ENCODE measurements around the gene OR6J1.
"Not testable (repeated sequence)": the region's sequence is repeated elsewhere in the genome, so short reads cannot be mapped to it uniquely, and the experiment has no call there.

OR6J1 gene

DNA sequence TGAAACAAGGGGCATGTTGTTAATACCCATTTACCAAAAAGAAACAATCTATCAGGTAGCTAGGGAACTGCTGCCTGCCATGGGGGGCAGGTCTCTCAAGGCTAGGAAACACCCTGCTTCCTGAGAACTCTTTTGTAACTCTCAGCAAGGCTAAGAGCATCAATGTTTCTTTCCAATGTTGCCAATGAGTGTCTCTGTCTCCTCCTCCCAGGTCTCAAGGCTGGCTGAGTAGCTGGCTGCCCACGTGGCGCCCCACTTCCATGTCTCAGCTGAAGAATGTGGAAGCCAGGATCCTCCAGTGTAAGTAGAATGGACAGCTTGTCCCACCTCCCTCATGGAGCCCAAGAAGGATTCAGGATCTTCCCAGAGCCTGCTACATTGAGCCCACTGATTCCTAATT lies 42.7 kb downstream of the OR6J1 start:
- no peak for DNase-seq

DNA sequence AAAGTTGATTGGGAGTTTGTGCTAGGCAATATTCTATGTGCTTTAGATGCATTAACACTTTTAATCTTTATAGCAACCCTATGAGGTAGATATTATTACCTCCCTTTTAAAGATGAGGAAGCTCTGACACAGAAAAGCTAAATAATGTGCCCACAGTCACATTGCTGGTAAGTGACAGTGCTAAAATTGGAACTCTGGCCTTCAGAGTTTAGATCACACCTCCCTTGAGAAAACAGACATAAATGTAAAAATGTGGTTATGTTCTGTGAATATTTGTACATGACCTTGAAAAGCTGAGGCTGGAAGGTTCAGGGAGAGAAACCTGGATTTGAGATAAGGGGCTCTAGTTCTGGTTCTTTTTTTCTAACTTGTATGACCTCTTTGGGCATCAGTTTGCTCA lies 44.1 kb downstream of the OR6J1 start:
- no peak for DNase-seq

DNA sequence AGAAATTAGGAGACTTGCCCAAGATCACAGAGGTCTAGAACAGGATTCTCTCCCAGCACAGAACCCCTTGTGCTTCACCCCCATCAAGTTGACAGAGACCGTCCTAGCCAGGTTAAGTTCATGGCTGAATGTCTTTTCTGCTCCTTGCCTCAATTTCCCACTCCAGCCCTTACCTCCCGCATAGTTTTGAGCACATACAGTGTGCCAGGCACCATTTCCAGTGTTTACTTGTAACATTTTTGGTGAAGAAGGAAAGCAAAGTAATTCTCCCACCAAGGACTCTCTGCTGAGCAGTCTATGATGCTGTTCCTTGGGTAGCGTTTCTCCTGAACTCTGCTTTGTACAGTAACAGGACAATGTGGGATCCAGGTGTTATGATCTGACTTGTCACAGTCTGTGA lies 44.8 kb downstream of the OR6J1 start:
- DNase-seq, result no peak

DNA sequence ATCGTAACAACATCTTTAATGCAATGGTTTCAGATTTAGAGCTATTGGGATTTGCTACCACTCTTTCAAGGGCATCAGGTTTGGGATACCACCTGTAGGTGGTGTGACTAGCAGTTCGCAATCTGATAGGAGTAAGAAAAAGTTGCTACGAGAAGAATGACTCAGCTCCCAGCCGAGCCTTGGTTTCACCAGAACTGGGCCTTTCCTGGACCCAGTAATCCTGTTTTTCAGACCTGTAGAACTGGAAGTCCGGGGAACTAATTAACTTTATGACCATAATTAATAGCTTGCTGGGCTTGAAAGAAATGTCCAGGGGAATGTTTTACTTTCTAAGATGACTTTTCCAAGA lies 45.3 kb downstream of the OR6J1 start:
- DNase-seq, result peak; percentile 39

DNA sequence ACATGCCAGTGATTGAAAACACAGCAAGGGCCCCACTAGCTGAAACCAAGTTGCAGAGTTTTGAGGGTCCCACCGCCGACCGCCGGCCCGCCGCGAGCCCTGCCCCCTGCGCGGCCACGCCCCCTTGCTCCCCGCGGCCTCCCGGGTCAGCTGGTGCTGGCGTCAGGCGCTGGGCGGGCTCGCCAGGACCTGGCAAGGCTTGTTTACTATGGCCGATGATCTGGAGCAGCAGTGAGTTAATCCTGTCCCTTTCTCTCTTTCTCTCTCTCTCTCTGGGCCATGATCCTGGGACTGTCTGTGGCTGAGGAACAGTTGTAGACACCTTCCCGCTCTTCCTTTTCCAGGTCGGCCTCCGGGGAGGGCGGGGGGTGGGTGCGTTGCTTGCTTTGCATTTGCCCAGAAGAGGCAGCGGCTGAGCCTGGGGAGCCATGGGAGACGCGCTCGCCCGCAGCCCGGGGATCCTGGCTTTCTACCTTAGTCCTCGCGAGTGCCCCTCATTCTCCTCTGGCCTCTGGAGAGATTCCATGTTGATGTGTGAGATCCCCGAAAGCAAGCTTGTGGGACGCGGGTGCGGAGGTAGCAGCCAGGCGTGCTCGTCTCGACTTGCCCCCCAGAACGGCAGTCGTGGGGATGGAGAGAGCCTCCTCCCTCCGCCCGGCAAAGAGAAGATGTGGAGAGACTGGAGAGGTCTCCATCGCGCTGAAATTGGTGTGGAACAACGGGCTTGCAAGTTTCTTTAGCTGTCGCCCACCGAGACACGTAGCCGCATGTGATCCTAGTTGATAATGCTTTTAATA lies 45.9 kb downstream of the OR6J1 start, which contains the start of gene ABHD4:
Gene ABHD4 (plus strand): TSS at position 202 of the 797 bp plus-strand sequence. CDS start 7 bp downstream, at position 209.
- DNase-seq, result peak; percentile 45

DNA sequence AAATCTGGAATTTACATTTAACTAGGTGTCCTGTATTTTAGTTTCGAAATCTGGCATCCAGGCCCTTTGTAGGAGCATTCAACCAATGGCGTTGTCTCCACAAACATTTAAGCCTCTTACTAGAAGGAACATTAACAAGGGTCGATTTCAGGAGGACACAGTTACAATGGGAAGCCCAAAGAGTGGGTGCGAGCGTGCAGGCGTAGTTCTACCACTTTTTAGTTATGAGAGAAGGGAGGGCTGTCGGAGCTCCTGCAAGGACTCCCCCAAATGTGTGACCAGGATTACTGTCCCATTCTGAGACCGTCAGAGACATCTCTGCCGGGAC lies 46.4 kb downstream of the OR6J1 start:
- DNase-seq, result no peak

DNA sequence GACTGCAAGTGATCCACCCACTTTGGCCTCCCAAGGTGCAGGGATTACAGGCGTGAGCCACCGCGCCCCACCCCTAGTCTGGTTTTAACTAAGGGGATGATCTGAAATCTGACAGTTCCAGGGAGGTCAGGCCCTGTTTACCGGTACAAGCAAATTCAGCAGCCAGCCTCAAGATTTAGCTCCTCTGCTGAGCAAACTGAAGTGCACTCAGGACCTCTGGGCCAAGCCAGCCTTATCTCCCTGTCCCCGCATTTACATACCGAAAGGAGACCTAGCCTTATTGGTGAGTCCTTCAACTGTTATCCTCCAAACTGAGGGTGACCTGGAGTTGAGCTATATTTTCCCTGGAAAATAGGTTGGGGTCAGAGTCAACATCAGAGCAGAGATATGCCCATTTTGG lies 46.9 kb downstream of the OR6J1 start:
- DNase-seq, result no peak

DNA sequence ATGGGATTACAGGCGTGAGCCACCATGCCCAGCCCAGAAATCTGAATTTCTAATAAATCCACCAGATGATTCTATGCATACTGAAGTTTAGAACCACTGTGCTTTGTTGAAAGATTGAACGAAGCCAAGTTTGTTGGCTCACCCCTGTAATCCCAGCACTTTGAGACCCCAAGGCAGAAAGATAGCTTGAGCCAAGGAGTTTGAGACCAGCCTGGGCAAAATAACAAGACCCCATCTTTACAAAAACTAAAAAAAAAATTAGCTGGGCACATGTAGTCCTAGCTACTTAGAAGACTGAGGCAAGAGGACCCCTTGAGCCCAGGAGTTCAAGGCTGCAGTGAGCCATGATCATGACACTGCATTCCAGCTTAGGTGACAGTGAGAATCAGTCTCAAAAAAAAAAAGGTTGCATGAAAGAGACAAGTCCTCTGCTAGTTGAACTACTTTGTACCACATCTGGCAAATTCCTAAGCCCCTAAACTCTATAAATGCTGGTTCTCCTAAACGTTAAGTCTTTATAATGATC lies 47.7 kb downstream of the OR6J1 start:
- DNase-seq, result no peak

DNA sequence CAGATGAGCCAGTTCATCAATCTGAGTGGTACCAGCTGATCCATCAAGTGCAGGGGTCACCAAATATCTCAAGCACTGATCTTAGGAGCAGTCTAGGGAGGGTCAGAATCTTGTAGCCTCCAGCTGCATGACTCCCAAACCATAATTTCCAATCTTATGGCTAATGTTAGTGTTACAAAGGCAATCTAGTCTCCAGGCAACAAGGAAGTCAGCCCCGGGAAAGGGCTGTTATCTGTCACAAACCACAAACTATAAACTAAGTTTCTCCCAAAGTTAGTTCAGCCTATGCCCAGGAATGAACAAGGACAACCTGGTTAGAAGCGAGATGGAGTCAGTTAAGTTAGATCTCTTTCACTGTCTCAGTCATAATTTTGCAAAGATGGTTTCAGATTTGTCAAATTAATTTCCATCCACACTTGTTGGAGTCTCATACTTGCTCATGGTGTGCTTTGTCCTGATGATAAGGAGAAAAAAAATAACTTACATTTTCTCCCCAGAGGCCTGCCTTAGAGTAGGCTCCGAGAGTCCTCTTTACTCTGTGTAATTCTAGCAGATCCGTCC lies 49.9 kb downstream of the OR6J1 start:
- DNase-seq, result no peak

DNA sequence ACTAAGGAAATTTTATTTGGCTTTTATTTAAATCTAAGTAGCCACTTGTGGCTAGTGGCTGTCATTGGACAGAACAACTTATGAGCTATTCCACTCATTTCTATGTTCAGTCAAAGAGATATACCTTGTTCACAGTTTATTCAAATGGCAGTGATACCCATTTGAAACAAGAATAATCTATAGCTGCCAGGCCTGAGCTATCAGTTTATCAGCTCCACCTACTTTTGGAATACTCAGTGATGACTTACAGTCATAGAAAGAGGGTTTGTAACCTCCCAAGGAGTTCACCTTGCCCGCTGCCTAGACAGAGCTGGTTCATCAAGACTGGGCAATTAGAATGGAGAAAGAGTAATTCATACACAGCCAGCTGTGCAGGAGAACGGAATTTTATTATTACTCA lies 50.6 kb downstream of the OR6J1 start:
- DNase-seq, result no peak

DNA sequence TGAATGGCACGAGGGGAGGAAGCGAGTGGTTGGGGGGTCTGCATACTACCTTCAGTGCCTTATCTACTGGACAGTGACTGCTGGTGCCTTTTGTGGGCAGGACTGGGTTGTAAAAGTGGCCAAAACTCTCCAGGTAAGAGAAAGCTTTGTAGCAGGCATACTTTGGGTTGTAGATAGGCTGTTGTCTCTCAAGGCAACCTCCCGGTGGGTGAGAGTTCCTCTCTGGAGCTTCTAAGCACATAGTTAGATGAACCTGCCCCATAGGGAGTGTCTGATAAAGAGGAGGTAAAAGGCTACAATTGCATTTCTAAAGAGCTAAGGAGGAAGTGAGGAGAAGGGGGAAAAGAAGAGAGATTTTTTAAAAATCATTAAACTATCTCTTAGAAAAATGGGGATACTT lies 51.0 kb downstream of the OR6J1 start:
- DNase-seq, result no peak

DNA sequence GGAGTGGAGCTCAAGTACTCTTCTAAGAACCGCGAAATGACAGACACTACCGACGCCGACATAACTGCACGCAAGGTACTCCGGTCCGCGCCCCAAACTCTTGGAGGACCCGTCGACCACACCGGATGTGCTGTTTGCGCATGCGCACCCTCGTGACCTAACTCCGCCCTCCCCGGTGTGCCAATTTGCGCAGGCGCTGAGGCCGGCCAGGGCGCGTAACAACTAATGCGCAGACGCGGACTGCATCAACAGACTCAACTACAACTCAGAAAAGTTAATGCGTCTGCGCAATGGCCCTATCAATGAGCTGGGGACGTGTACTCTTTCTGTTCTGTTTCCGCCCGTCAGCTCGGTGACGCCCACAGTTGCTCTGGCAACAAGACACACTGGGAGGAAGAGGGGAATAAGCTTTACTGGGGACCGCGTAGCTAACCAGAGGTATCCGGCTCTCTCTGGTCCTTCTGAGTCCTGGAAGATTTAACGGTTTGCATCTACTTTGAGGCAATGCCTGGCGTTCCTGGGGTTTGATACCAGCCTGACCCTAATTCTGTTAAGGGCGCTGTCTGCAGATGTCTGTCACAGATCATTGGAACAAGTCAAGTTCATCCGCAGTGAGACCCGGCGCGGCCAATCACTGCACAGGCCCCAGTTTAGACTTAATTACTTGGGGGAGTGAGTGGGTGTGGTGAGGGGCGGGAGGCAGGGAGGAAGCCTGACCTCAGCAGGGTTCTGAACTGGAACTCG lies 54.9 kb downstream of the OR6J1 start, which contains the start of gene DAD1:
Gene DAD1 (minus strand): TSS at position 129 of the 744 bp plus-strand sequence. CDS start 67 bp downstream, at position 62.
- DNase-seq, result peak; percentile 99

DNA sequence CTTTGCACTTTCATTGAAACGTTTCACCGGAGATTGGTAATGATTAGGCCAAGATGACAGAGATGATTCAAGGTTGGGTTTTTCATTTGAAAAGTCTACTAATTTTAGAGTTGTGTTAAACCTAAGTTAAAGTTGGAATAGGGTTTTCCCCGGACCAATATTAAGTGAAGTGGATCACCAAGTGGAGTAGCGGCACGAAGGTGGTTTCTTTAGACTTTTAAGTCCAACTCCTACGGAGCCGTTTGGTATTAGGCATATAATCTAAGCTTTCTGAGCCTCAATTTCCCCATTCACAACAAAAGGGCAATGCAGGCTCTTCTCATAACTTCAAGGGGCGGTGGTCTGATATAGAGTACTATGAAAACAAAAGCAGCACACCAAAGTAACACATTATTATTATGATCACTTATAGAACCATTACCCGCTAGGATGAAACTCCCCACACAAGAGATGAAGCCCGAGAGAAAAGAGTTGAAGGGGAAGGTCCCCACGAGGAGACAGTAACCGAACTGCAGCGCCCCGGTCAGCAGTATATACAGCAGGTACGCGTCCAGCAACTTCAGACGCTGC lies 55.5 kb downstream of the OR6J1 start:
- no peak for DNase-seq

DNA sequence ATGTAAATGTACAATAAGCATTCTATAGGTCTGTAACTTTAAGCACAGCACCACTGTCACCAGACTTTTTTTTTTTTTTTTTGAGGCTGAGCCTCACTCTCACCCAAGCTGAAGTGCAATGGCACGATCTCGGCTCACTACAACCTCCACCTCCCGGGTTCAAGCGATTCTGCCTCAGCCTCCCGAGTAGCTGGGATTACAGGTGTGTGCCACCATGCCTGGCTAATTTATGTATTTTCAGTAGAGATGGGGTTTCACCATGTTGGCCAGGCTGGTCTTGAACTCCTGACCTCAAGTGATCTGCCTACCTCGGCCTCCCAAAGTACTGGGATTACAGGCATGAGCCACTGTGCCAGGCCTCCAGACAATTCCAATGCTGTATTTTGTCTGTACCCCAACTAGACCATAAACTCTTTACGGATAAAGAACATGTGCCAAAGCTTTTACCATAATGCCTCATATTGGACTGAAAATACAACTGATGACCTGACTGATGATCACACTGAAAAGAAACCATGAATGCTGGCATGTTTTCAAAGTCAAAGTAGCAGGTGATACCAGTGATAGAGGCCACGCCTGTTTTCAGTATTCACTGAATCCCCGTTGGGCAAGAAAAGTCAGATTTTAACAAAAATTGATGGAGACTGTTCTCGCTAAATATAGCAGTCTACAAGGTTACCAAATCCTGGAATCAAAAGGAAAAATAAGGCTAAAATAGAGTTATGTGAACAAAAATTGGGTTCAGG lies 56.3 kb downstream of the OR6J1 start:
- not testable (repeated sequence) for DNase-seq

DNA sequence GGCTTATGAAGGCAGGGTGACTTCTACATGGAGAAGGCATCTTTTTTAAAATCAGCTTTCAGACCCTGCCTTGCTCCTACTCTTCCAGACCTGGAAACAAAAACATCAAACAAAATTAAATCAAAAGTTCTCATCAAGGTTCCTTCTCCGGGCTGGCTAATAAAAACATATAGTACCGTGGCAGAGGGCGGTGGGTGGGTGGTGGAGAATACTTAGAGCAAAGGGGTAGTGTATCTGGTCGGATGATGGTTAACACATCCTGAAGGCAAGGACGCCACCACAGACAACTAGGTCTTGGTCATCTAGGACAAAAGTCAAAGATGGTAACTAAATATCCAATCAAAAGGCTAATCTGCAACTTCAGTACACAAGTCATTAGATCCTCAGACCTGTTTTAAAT lies 56.9 kb downstream of the OR6J1 start:
- no peak for DNase-seq

DNA sequence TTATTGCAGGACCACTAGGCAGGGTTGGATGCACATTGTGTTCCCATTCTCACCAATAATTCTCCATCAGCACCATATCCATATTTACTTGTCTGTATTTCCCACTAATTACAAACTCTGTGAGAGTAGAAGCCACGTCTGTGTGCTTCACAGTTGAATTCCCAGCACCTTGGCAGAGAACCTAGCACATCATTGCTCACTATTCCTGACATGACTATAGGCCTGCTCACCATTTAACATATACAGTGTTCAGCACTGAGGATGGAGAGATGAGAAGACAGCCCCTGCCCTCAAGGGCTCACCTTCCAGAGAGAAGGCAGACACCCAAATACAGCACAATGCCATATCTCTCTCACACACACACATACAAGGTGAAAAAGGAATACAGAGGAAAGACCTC lies 60.2 kb downstream of the OR6J1 start:
- DNase-seq, result no peak
